HG02623 (cell line): ENCODE measurements around the gene CCDC78.

ENCODE experiments used
- ATAC-seq: cut with Tn5 transposase; IDR thresholded peaks from one replicate; pipeline ENCODE4 v1.9.1; 2021; ENCODE audit warnings: moderate library complexity; ENCODE audit not compliant: unreplicated experiment

Gene CCDC78

DNA sequence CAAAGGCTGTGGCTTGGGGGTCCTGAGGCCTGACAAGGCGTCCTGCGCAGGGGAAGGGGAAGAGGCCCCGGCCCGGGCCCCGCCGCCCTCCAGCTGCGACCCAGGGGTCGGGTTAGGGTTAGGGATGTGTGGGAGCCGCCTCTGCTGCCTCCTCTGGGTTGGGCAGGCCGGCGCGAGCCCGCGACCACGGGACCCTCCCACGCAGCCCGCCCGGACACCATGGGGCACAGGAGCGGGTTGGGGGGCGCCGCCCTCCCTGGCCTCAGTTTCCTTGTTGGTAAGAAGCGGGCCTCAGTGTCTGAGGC lies 14.2 kb upstream of the CCDC78 start:
- no peak for ATAC-seq

DNA sequence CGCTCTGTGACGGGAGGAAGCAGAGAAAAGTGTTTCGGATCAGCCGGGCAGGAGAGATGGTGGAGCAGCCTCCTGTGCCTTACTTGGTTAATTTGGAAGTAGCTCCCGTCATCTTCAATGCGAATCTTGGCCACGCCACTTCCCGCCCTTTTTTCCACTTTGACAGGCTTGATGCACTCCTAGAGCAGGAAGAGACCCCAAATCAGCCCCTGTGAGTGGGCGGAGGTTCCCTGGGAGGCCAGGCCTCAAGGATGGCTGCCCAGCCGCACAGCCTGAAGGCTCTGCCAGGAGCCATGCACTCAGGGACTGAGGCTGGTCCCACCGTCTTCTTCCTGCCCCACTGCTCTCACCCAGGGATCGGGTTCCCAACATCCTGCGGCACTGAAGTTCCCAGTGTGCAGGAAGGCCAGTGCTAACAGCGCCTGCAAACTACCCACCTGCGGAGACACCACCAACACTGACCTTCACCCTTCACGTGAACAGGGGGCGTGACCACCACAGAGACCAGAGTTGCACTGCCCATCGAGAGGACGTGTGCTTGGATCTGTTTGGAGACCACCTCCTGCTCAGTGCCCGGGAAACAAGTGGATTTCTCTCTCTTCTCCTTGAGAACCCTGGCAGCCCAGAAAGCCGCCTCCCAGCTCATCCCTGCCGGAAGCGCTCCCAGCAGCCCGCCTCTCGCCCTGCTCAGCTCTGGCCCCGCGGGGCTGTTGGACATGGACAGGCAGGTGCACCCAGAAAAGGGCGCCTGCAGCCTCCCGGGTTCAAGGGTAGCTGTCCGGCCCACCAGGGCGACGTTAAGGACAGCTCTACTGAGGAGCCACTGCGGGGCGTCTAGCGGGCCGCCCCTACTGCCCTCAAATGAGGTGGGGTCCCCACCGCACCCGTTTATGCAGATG lies 13.6 kb upstream of the CCDC78 start:
- ATAC-seq, result no peak

DNA sequence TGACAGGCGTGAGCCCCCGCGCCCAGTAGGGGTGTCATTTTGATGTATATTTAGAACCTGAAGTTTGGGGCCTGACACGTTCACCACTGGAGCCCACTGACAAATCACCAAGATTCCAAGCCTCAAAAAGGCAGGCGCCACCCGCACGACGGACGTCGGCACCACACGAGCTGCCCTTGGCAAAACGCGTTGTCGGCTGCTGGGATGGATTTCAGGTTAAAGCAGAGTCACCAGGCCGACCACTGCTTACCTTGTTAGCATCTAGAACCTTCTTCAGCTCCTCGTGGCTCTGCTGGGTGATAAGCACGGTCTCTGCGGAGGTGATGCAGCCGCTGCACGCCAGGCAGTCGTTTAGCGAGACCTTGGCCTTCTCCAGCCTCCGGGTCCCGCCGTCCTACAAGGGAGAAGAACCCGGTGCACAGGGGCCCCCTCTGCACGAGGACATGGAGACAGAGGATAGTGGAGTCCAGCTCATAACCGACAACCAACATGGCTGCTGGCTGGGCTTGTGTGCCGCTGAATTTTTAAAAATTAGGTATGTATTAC lies 10.8 kb upstream of the CCDC78 start:
- ATAC-seq, result no peak

DNA sequence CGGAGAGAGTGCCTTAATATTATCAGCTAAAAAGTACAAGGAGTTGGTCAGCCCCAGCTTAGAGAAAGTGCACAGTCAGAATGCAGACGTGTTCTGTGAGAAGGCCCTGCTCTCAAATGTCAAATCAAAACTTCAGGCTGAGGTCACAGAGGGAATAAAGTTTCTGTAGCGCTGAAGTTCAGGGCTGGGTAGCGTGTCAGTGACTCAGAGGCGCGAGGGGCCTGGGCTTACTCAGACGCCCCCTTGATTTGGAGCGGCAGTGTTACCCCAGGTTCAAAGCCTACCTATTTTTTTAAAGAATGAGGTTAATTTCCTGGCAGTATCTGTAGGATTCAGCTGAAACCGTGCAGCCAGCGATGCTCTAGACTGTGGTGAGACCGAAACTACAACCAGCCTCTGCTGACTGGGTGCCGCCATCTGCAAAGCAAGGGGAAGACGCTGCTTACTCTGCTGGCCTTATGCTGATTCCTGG lies 9.8 kb upstream of the CCDC78 start:
- no peak for ATAC-seq

DNA sequence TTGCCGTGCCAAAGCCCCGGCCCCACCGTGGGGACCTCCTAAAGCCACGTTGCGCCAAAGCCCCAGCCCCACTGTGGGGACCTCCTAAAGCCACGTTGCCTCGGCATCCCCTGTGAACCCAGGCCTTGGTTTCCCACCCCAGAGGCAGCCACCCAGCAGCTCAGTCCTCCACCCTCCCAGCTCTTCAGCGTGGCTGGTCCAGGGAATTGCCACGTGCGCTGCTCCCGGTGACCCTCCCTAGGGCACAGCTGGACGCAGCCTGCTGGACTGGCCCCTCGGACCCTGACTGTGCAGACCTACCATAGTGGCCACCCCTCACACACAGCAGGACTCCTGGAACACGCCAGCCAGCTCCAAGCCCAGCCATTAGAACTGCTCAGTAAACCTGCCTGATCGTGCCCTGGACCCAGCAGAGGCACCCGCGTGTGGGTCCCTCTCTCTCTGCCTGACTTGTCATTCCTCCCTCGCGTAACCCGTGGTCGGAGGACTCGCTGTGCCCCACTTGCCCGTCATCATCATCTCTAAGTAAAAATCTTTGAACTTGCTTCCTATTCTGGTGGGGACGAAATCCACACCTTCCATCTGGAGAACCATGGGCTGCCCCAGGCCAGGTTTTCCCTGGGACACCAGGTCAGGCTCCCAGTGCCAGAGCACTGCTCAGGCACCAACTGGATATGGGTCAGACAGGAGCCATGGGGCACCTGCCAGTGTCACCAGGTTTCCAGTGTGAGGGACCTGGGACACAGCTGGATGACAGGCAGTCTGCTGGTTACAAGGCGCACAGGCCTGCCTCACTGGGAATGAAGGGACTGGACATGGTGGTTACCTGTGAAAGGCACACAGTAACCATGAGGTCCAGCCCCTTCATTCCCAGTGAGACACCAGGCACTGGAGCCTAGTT lies 9.0 kb upstream of the CCDC78 start:
- no peak for ATAC-seq

DNA sequence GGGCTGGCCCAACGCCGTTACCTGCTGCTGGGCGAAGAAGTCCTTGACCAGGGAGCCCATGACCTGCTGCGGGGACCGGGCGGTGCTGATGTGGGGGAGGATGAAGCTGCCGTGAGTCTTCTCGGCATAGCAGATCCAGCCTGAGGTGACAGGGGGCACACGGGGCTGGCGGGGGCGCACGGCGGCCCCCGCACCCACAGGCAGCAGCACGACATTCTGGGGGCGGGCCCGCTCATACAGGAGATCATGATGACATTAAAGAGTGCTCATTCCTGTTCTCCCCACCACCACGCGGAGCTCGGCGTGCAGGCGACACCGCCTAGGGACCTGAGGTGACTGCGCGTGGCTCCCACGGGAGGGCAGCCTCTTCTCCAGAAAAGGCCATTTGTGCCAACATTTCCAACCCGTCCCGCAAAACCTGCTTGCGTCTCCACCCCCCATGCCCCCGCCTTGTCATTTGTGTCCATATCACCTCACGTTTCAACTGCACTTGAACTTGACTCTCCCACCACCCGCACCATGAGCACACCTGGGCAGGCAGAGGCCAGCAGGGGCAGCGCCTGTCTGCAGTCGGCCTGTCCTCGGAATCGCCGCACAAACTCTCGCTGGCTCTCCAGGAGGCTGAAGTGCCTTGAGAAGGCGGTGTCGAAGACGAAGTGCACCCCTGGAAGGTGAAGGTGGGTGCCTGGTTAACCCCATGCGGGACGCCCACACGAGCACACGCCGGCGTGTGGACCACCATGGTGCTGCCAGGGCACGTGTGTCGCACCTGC lies 8.2 kb upstream of the CCDC78 start:
- no peak for ATAC-seq

DNA sequence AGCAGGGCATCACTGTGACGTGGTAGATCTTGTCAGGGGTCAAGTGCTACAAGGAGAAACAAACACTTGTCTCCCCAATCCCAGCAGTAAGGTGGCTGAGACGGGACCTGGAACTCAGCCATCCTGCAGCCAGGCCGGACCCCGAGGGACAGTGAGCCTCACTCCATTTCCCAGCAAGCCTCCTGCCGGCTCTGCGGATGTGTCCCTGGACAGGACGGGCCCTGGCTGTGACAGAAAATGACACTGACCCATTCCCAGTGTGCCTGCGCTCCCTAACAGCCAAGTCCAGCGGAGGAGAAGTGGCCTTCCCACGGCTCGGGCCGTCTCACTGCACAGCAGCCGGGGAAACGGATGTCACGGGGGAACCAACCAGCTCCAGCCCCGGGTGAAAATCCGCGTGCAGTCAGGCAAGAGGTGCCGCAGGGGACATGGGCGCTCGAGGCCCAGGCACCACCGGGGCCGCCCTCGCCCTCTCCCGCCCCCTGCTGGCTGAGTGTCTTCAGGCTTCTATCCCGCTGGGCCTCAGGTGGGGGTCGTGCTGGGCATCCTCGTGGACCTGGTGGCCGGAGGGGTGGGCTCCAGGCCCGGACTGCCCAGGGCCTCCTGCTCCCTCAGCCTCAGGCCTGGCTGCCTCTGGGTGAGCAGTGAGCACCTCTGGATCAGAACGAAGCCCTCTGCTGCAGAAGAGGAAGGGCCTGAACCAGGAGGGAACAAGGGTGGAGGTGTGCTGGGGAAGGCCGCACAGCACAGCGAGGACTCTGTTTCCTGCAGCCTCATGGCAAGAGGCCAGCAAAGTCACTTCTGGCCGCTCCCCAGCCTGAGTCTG lies 7.4 kb upstream of the CCDC78 start:
- ATAC-seq, result no peak

DNA sequence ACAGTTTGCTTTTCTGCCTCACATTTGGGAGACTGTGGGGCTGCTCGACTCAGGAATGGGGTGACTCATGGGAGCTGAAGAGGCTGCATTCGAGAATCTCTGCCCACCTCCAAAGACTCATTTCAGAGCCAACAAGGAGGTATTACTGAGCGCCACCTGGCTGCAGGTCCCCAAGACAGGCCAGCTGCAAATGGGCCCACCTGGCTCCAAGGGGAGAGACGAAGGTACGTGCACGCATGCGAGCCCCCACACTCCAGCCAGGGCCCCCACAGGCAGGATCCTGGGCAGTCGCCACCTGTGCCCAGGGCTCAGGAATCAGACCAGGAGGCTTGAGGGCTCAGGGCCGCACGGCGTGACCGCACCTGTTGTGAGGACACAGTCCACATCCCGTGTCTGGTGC lies 6.7 kb upstream of the CCDC78 start:
- no peak for ATAC-seq

DNA sequence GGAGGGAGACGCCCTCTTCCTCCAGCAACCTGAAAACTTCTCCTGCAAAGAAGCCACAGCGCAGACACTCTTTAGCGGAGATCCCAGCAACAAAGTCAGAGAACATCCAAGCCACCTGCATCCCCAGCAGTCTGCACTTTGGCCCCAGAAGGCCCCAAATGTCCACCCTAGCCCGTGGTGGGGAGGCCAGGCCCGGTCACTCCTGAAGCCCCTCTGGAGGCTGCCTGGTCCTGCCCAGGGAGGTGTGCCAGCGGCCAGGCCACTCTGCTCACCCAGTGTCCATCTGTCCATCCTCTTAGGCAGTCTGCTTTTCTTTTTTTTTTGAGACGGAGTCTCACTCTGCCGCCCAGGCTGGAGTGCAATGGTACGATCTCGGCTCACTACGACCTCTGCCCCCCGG lies 6.1 kb upstream of the CCDC78 start:
- ATAC-seq, result no peak

DNA sequence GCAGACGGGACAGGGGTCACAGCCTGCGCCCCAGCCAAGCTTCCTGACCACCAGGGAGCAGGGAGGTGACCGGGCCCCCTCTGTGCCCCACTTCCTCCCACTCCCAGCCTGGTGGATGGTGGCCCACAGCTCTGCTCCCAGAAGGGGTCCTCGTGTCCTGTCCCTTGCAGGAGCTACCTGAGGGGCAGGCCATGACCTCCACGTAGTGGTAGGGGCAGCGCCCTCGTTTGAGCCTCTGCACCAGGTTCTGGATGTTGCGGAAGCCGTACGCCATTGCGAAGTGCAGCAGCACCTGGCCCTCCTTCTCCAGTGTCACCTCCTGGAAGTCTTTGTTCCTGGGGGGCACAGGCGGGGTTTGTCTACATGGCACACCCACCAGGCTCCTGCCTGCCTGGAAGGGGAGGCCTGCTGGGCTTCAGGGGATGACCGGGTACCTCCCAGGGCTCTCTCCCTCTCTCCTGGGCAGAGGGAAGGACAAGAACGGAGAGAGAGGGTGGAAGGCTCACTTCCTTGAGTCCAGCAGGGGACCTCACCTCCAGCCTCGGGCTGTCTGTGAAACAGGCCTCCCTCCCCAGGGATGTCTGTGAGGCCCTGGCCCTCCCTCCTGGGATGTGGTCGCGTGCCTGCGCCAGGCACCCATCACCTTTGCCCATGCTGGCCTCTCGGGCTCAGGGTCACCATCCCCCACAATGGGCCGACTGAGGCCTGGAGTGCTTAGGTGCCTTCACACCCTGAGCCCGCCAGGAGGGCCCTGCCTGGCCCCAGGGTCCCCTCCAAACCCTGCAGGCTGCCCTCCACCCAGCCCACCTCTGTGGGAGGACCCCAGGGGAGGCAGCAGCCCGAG lies 4.6 kb upstream of the CCDC78 start:
- ATAC-seq, result no peak

DNA sequence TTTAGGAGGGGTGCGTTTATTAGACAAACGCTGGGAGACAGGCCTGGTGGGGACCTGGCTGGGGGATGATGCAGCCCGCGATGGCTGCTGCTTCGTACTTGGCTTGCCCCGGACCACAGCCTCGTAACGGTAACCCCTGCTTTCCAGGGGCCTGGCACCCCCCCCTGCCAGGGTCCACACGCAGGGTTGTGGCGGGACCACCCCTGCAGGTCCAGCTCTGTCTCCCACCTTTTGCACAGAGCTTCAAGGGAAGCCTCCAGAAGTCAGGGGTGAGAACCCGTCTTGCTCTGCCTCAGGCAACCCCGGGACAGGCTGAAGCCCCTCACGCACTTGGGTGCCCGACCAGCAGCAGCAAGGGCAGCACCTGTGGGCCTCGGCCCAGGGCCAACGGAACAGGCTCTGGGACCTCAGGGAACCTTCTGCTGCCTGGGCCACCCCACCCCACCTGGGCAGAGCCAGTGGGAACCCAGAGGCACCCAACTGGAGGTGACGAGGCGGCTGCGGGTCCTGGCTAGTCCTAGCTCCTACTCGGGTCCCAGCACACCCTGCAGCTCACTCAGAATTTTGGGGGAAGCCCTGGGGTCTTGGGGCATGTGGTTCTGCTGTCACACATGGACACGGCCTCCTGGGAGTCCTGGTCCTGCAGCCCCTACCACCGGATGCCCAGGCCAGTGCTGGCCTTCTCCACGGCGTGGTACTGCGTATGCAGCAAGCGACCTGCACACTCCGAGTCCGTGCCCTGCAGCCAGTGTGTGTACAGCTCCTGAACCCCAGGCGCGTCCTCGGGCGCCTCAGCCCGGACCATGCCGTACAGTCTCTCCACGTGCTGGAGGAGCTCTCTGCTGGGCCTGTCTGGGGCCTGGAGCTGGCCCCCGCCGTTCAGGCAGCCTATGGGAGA lies 3.8 kb upstream of the CCDC78 start:
- ATAC-seq, result no peak

DNA sequence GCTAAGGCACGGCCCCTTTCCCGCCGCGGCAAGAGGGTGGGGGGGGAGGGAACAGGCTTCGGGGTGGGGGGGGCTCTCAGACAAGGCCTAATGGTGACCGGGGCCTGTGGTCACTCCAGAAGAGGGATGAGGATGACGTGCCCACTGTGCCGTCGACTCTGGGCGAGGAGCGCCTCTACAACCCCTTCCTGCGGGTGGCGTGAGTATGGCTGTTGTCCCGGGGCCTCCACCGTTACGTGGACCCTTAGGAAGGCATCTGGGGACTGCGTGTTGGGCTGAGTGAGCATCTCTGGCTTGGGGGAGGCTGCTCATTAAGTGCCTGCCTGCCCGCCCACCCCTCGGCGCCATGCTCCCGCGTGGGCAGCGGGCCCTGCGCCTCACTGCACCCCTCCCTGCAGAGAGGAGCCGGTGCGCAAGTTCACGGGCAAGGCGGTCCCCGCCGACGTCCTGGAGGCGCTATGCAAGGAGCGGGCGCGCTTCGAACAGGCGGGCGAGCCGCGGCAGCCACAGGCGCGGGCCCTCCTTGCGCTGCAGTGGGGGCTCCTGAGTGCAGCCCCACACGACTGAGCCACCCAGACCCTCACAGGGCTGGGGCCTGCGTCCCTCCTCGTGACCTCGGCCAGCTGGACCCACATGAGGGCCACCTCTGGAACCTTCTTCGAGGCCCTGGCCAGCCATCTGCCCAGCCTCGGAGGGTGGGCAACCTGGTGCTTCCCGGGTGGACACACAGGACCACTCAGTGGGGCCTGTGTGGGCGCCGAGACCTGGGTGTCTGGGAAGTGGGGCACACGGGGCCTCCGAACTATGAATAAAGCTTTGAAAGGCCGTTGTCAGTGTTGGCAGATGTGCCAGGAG lies 2.9 kb upstream of the CCDC78 start:
- ATAC-seq, result no peak

DNA sequence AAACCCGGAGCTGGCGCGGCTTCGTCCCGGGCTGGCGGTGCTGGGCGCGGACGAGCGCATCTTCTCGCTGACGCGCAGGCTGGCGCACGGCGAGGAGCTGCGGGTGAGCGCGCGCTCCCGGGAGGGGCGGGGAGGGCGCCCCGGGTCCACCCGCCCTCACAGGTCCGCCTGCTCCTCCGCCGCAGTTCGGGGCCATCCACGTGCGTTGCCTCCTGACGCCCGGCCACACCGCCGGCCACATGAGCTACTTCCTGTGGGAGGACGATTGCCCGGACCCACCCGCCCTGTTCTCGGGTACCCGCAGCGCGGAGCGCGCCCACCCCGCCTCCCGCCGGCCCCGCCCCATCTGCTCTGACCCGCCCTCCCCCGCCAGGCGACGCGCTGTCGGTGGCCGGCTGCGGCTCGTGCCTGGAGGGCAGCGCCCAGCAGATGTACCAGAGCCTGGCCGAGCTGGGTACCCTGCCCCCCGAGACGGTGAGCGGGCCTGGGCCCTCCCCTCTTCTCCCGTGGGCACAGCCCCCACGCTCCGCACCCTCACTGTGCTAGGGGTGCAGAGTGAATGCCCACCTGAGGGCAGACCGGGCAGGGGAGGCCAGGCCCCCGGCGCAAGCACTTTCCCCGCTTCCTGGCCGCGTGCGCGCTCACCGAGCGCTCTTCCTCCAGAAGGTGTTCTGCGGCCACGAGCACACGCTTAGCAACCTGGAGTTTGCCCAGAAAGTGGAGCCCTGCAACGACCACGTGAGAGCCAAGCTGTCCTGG lies 2.1 kb upstream of the CCDC78 start:
- no peak for ATAC-seq

DNA sequence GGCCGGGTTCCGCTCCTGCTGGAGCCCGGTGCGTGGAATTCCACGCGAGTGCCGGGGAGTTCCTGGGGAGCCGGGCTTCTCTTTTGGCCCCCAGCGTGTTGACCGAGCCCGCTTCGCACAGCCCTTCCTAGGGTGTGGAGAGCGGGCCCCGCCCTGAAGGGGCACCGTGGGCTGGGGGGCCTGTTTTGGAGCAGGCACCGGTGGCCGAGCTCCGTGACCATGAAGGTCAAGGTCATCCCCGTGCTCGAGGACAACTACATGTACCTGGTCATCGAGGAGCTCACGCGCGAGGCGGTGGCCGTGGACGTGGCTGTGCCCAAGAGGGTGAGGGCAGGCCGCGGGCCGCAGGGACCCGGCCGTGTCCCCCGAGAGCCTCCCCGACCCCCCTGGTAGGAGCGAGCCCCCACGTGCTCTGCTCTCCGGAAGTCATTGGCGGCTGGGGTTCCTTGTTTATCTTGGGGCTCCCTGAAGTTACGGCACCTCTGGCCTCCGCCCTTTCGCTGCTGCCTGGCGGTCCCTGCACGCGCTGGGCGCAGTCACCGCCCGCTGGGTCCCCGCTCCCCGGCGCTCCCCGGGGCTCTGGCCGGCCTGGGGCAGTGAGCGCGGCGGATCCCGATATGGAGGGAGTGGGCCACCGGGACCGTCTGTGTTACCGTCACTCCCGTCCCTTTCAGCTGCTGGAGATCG lies 1.2 kb upstream of the CCDC78 start:
- no peak for ATAC-seq

DNA sequence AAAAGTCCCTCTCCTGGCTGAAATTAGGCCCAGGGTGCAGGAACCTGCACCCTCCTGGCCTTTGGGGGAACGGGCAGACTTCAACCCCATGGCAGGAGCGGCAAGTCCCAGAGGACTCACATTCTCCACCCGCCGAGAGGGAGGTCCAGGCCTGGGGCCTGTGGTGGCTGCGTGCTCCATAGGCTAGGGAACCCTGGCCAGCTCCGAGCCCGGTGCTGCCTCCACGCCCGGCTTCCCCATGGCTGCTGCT lies 130 bp downstream of the CCDC78 start:
- ATAC-seq, result no peak

DNA sequence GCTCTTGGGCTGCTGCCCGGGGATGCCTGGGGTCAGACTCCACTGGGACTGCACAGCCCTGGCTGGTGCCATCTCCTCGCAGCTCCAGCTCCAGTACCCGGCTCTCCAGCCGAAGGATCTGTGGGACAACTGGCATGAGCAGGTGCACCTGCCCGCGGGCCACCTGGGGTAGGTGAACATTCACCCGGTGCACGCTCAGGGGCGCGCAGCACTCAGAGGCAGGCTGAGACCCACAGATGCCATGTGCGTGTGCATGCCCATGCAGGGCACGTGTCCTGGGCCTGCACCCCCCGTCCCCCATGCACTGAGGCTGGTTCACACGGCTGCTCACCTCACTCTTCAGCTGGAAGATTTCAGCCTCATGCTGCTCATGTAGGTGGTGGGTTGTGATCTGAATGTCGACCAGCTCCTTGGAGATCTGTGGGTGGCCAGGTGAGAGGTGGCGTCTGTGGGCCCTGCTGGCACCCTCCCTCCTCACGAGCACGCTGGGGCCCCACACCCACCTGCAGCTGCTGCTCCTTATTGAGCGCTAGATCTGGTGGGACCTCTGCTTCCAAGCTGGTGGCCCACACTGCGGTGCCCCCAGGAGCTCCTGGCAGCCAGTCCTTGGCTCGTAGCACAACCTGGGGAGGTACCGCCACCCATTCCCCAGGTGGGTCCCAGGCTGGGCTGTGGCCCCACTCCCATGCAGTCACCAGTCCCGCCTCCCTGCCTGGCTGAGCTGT lies 618 bp downstream of the CCDC78 start:
- ATAC-seq, result no peak
